ENCODE results near the gene RPS6KB2. TPM values are rescaled to one million over a fixed set of nuclear protein-coding genes. Genes with fewer than 3 reads are reported as not detected.

The RPS6KB2 gene
- total and polyA plus RNA-seq, 10 of the 15 experiments (the other 5 are each of a cell fraction or from before 2014, with no cell fraction given) = 0.39 to 101 (median 58.4) TPM

DNA sequence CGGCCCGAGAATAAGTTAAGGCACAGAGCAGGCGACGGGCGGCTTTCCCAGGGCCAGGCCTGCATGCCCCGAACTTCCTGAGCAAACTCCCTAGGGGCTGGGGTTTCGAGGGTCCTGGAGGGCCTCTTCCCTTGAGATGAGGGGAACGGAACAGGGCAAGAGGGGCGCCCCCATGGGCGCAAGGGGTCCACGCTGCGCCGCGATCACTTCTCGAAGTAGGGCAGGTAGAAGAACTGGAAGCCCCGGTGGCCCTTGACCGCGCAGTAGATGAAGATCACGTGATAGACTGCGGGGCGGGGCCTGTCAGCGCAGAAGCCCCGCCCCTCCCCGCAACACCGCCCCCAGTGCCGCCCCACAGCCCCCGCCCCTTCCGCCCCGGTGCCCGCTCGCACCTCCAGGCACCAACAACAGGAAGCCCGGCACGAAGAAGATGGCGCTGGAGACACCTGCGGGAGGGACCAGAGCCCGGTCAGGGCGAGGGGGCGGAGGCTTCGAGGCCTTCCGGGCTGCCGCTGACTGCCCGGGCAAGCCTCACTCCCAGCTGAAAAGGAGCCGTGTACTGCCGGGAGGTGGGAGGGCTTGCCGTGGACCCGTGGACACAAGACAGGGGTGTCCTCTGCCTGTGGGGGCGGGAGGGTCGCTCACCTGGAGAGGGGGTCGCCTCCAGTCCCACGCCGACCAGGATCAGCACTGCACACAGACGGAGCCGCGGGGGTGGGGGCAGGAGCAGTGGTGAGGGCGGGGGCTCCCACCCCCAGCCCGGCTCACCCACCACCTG, 36.3 kb downstream of the RPS6KB2 start (continued):
- TF ChIP-seq ZSCAN29 (IDR thresholded peaks at IDR 0.05) = no peak
- peak; percentile 1; the same call in 1 of the 2 replicates for TF ChIP-seq BACH1 (IDR thresholded peaks at IDR 0.05; ENCODE audit: borderline replicate concordance)
- TF ChIP-seq RAD51 (IDR thresholded peaks at IDR 0.05) = peak; percentile 96
- TF ChIP-seq KDM1A (IDR thresholded peaks at IDR 0.05; ENCODE audit: borderline replicate concordance) = no peak
- TF ChIP-seq CREM (IDR thresholded peaks at IDR 0.05; ENCODE audit: low read depth) = no peak
- no peak for TF ChIP-seq MYC (IDR thresholded peaks at IDR 0.05; ENCODE audit: insufficient read depth, insufficient read length, insufficient replicate concordance, low read length, severe bottlenecking)

DNA sequence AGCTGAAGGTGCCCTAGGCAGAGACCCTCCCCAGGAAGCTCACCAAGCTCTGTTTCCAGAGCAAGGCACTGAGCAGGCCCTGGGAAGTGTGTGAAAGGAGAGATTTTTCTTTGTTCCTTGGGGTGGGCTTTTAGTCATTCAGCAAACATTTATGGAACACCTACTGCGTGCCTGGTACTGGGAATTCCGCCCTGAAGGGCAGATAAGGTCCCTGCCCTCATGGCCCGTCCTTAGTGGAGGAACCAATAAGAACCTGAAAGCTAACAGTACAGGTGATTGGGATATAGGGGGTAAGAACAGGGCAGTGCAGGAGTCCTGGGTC, 36.9 kb downstream of the RPS6KB2 start:
- in situ Hi-C loops (cut with MboI) (no loop called here), intact Hi-C loops (cut with micrococcal nuclease; ENCODE audit: unreplicated experiment) (no loop called here)
- peak overlapping the region; percentile 93 for H3K27ac ChIP-seq (ENCODE audit: control insufficient read depth, insufficient read depth)
- peaks cover 14% of the 10 kb centered on the region for H3K79me2 ChIP-seq (ENCODE audit: control insufficient read depth, insufficient read depth, low read length)
- H3K36me3 ChIP-seq (ENCODE audit: control insufficient read depth in 2 of 2, insufficient read depth in 2 of 2, low read length in 1 of 2) = no peaks in the 10 kb centered on the region; a peak in 1 of 4 replicates
- ChIA-PET RAD21 (ENCODE audit: unreplicated experiment) (interaction anchor here (0.5 to 5.5 kb wide), 12 partner anchors 18 to 114 kb away, joined by 3 to 72 read pairs (median 4); partner anchors contain the start of genes AIP, PPP1CA, PTPRCAP and TBC1D10C), SMC1A (ENCODE audit: uncharacterized antibody, unreplicated experiment) (interaction anchor here (0.9 to 5.2 kb wide), 5 partner anchors 18 to 62 kb away, joined by 3 to 46 read pairs (median 13); partner anchors contain the start of genes AIP, PPP1CA, PTPRCAP and TBC1D10C), CTCF (interaction anchor here (0.9 to 5.1 kb wide), 6 partner anchors 18 to 149 kb away, joined by 3 to 36 read pairs (median 4); partner anchors contain the start of genes AIP, PPP1CA and PTPRCAP), POLR2A (interaction anchor here (0.6 to 8.1 kb wide), 12 partner anchors 18 to 883 kb away, joined by 3 to 78 read pairs (median 5); partner anchors contain the start of genes AIP, PPP1CA, PTPRCAP and RAD9A)
- no peak for DNase-seq (ENCODE audit: low read depth, low spot score)
- H3K4me3 ChIP-seq = peak overlapping the region; percentile 97
- peak overlapping the region; percentile 100 for H3K4me2 ChIP-seq (ENCODE audit: control insufficient read depth, insufficient read depth)
- peaks cover 37% of the 10 kb centered on the region for H3K4me1 ChIP-seq (ENCODE audit: control insufficient read depth, insufficient read depth, low read length)
- FAIRE-seq = no peak
- H3K27me3 ChIP-seq (replicated peaks in 1 of 2; ENCODE audit: control insufficient read depth in 2 of 2, insufficient read depth in 2 of 2, low read length in 1 of 2) = no peaks in the 10 kb centered on the region
- H2AFZ ChIP-seq (ENCODE audit: control insufficient read depth, low read depth, low read length) = no peak overlapping the region
- 0% methylated on average over 3 of the region's 3 CpGs for WGBS (ENCODE audit: insufficient coverage, insufficient replicate concordance, low lambda C conversion rate, missing lambda C conversion rate)
- BruUV-seq (replicated peaks) = TSS peak; percentile 87
- no peaks in the 10 kb centered on the region for H3K9me3 ChIP-seq (replicated peaks; ENCODE audit: control insufficient read depth, insufficient read depth, low read length)
- peak overlapping the region; percentile 95 for H3K9ac ChIP-seq (ENCODE audit: control insufficient read depth, insufficient read depth, low read length)
- ATAC-seq = no peak
- H4K20me1 ChIP-seq (ENCODE audit: control insufficient read depth, insufficient read depth) = no peaks in the 10 kb centered on the region
- TF ChIP-seq JUNB (IDR thresholded peaks at IDR 0.05) (no peak), EP300 (IDR thresholded peaks at IDR 0.05; ENCODE audit: borderline replicate concordance in 1 of 2, control insufficient read depth in 1 of 2, low read depth in 2 of 2, low read length in 2 of 2) (no peak), BMI1 (IDR thresholded peaks at IDR 0.05; ENCODE audit: borderline replicate concordance) (no peak), NBN (IDR thresholded peaks at IDR 0.05) (no peak), IKZF1 (conservative IDR thresholded peaks at IDR 0.05) (no peak), SPI1 (IDR thresholded peaks at IDR 0.05; ENCODE audit: borderline replicate concordance, insufficient read depth, low read depth, low read length) (no peak), MLLT1 (IDR thresholded peaks at IDR 0.05) (no peak), ETV6 (conservative IDR thresholded peaks at IDR 0.05 in 1 of 2, IDR thresholded peaks at IDR 0.05 in 1 of 2; ENCODE audit: borderline replicate concordance in 1 of 2, low read depth in 1 of 2) (no peak), PML (IDR thresholded peaks at IDR 0.05; ENCODE audit: low read length) (no peak), CBX5 (IDR thresholded peaks at IDR 0.05; ENCODE audit: low read depth) (no peak)
- TF ChIP-seq, protein P1, sequence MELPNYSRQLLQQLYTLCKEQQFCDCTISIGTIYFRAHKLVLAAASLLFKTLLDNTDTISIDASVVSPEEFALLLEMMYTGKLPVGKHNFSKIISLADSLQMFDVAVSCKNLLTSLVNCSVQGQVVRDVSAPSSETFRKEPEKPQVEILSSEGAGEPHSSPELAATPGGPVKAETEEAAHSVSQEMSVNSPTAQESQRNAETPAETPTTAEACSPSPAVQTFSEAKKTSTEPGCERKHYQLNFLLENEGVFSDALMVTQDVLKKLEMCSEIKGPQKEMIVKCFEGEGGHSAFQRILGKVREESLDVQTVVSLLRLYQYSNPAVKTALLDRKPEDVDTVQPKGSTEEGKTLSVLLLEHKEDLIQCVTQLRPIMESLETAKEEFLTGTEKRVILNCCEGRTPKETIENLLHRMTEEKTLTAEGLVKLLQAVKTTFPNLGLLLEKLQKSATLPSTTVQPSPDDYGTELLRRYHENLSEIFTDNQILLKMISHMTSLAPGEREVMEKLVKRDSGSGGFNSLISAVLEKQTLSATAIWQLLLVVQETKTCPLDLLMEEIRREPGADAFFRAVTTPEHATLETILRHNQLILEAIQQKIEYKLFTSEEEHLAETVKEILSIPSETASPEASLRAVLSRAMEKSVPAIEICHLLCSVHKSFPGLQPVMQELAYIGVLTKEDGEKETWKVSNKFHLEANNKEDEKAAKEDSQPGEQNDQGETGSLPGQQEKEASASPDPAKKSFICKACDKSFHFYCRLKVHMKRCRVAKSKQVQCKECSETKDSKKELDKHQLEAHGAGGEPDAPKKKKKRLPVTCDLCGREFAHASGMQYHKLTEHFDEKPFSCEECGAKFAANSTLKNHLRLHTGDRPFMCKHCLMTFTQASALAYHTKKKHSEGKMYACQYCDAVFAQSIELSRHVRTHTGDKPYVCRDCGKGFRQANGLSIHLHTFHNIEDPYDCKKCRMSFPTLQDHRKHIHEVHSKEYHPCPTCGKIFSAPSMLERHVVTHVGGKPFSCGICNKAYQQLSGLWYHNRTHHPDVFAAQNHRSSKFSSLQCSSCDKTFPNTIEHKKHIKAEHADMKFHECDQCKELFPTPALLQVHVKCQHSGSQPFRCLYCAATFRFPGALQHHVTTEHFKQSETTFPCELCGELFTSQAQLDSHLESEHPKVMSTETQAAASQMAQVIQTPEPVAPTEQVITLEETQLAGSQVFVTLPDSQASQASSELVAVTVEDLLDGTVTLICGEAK (IDR thresholded peaks at IDR 0.05; ENCODE audit: borderline replicate concordance) = no peak
